HG02798 (cell line): Measurements from ENCODE around the gene SLC6A12.

Experiments used
- ATAC-seq: cut with Tn5 transposase; IDR thresholded peaks from one replicate; pipeline ENCODE4 v1.9.1; 2021; ENCODE audit warnings: mild to moderate bottlenecking; ENCODE audit not compliant: unreplicated experiment, poor library complexity

Gene SLC6A12

GRCh38 chr12:181921-182320 is 32.0 kb downstream of the SLC6A12 start:
- no peak for ATAC-seq

DNA sequence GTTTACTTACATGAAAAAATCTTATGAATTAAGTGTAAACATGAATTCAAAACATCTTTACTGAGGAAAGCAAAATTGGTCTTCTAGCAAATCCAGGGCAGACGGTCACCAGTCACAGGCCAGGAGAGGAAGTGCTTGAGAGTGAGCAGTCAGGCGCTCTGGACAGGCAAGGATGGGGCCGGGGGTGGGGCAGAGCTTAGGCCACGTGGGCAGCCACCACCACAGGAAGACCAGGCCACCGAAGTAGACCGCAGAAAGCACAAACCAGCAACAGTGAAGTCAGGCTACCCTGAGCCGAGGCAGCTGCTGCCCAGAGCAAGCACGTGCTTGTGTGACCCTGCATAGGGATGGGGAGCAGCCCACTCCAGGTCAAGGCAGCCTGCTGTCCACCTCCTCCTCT is 33.5 kb downstream of the SLC6A12 start:
- no peak for ATAC-seq

DNA sequence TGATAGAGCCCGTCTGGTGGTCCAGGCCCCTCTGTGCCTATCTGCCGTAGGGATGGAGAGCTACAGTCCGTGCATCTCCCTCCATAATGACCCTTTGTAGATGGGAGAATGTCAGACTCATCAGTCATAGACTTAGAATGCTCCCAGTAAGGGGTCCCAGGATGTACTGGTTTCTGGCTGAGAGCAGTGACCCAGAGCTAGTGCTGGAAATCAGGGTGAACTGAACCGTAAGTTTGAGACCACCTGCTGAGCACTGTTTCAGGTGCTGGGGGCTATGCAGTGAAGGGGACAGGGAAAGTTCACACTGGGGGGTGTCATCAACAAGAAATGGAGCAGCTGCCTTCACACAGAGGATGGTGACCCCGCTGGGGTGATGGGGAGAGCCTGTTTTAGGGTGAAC is 34.1 kb downstream of the SLC6A12 start:
- no peak for ATAC-seq

DNA sequence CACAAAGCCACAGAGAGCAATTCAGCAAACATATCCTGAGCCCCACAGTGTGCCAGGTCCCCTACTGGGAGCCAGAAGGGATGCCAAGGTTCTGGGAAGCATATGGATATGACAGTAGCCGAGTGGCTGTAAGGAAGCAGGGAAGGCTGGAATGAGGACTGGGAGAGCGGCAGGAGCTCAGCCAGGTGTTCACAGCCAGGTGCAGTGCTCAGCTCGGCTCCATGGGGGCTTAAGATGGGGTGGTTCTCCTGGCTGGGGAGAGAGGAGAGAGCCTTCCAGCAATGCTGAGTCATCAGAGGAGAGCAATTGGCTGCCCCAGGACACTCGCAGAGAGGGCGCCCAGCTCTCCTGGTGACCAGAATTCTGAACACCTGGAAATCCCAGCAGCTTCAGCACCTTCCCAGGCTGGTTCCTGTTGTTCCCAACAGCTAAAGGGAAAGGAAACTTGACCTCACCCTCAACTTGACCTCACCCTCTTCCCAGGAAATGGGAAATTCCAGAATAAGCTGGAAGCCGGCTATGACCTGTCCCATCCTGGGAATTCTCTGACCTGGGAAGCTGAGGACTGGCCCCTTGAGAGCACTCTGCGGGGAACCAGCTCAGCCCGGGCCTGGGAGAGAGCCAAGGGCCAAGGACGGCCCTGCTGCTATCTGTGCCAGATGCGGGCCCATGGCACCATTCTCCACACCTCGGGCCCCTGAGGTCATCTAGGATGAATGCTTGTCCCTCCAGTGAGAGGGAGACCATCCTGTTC is 34.6 kb downstream of the SLC6A12 start:
- no peak for ATAC-seq

DNA sequence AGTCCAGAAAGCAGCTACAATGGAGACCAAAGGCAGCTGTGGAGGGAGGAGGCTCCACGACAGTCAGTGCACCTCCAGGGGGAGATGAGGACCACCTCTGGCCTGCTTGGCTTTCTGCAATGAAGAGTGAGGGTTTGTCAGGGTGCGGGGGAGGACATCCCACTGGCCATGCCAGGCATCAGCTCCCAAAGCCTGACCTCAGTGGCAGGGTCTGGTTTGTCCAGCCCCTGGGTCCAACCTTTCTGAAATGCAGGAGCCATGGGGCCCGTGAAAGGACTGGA is 35.2 kb downstream of the SLC6A12 start:
- no peak for ATAC-seq

DNA sequence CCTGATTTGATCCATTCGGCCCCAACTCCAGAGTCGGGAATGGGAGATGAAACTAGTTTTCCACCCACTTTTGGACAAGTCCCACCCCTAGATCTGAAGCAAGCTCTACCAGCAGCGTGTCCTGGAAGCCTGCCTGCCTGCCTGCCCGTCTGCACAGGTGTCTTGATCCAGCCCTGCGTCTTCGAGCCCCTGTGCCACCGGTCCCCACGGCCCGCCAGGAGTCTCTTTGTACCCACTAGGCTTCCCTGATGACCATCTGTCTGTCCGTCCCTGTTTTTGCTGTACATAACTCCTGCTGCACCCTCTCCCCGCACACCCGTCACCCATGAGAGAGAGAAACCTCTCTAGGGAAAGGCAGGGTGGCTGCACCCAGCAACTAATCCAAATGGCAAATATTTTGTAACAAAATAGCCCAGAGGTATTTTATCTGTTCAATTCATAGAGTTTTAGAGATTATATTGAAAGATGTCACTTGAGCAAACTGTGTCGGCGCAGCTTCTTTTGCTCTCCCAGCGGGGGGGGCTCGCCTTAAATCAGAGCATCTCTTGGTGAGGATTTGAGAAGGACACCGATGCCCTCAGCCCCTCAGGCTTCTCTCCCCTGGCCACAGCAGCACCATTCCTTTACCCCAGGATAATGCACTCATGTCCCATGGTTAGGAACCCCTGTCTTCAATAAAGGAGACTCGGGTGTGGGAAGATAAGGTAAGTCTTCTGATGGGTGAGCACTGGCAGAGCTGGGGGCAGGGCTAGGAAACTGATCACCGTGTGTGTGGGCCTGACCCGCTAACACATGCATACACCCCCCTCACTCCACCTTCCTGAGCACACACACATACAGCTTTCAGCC is 35.8 kb downstream of the SLC6A12 start:
- ATAC-seq = no peak

DNA sequence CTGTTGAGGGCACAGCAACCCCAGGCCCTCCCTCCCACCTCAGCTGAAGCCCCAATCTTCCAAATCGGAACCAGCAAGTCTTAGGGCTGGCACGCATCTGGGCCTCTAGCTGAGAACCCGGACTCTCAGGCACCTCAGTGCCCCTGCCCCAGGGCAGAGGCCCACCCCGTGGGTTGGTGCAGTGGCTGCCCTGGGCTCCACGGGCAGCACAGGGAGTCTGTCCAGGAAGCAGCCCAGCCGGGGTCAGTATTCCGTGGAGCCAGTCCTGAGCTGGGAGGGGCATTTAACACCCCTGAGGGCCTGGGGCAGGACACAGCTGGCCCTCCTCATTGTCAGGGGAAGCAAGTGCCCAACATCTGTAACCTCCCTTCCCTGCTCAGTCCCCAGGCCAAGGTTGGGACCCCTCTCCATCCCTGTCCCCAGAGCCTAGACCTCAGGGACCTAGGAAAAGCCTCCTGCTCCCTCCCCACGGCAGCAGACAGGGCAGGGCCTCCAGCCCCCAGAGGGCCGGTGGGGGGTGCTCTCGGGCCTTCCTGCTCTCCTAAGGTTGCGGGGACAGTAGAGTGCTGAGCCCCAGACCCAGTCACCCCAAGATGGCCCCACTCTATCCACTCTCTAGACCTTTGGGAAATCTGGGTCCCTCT is 36.5 kb downstream of the SLC6A12 start:
- no peak for ATAC-seq

DNA sequence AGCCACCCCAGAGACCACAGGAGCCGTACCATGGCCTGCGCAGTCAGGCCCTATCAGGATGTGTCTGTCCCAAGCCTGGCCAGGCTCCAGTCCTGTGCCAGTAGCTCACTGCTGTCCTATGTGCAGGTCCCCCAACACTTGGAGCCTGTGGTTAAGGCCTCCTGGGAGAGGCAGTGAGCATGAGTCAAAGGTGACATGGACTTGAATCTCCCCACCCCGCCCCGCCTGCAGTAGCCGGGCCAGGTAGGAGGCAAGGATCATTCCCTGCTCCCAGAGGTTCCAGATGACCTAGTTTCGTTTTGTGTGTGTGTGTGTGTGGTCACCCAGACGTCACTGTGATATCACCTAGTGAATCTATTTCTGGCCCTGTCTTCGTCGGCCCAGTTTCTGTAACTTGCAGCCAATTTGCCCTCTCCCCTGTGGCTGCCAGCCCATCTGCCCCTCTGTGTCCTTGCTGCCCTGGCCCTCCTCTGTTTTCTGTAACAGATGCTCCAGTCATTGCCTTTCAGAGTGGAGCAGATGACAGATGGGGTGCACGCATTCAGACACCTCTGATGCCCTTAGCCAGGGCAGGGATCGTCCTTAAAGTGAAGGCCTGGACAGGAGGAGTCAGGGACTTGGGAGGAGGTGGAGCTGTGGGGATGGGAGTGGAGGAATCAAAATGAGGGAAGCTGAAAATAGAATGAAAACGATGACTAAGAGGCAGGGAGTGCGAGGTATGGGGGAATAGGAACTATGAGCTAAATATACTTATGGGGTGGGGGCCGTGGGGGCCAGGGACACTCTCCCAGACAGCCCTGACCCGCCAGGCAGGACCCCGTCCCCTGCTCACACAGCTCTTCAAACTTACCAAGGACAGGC is 37.4 kb downstream of the SLC6A12 start:
- ATAC-seq = no peak

GRCh38 chr12:175759-176158 is 38.2 kb downstream of the SLC6A12 start:
- ATAC-seq = no peak

DNA sequence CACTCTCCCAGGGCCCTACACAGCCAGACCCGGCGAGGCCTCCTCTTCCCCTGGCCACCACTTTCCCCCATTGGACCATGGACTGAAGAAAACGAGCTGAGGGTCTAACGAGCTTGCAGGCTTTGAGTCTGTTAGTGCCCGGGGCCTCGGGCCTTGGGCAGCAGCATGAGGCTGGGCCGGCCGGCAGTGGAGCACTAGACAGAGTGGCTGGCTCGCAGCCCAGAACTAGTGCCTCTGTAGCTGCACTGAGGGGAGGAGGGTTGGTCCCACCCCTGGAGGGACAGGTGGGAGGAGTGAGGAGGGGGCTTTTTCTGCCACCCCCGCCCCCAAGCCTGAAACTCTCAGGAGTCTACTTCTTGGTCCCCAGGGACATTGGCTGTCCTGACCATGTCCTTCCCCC is 38.7 kb downstream of the SLC6A12 start:
- ATAC-seq = no peak

- no peak for ATAC-seq
Measured at GRCh38 chr12:174596-174995, 39.4 kb downstream of the SLC6A12 start.

GRCh38 chr12:174124-174523 is 39.8 kb downstream of the SLC6A12 start:
- no peak for ATAC-seq

GRCh38 chr12:172732-173161 is 41.2 kb downstream of the SLC6A12 start:
- no peak for ATAC-seq

DNA sequence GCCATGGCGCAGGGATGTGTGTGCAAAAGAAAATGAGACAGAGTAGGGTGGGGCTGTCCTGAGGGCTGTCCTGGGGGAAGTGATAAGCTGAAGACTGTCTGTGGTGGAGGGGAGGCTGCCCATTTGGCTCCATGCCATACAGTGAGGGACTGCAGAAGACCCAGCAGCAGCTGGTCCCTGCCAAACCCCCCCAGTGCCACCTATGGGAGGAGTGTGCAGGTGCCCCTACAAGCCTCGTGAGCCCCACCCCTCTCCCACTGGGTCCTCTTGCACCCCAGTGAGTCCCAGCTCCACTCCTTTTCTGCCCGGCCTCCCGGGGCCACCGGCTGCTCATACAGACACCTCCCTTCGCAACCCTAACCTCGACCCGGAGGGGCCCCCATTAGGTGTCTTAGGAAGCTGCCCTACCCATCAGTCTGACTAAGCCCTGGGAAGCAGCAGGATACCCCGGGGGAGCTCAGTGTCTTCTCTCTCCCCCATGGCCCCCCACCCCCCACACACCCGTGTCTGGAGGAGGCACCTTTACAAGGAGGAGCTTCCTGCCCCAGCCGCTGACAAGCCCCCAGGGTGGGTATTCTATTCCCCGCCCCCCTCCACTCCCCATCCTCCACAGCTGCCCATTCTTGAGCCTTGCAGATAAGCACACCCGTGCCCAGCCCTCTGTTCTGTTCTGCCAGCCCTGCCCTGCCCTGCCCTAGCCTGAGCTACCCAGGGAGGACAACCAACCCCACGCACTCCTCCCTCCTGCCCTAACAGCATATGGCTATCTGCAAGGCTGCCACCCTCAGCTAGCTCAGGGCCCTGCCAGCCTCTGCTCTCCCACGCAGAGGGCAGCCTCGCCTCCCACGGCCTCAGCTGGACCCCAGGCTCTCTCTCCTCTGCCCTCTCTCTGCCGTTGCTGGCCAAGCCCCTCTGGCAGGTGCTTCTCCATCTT is 41.9 kb downstream of the SLC6A12 start:
- ATAC-seq = no peak

DNA sequence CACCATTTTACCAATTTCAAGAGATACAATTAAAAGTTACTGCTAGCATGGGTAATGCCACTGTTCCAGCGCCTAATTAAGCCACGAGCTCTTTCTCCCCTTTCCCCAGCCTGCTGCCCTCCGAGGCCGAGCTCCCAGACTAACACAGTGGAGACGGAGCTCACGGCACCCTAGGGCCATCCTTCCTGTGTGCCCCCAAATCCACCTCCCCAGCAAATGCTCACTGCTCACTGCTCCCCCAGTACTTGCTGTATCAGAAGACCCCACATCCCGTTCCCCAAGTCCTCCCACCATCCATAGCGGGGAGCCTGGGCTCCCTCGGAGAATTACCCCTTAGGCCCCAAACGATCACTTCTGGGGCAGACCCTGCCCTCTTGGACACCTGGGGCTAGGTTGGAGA is 42.7 kb downstream of the SLC6A12 start:
- no peak for ATAC-seq

GRCh38 chr12:170371-171225 is 43.4 kb downstream of the SLC6A12 start:
- ATAC-seq = no peak

- ATAC-seq = no peak
Measured at GRCh38 chr12:169528-170370, 44.2 kb downstream of the SLC6A12 start.
